GM12878 (cell line): Measurements from ENCODE around the gene IFNA14. TPM values are rescaled to one million over a fixed set of nuclear protein-coding genes. Genes with fewer than 3 reads are reported as not detected.
"Not testable (repeated sequence)": the region's sequence is repeated elsewhere in the genome, so short reads cannot be mapped to it uniquely, and the experiment has no call there.

ENCODE experiments used
- ATAC-seq: fragments of 200-7000 bp; cut with Tn5 transposase; 3 replicates; pipeline ENCODE4 v1.9.1; 2020; ENCODE audit warnings: mild to moderate bottlenecking, moderate library complexity
- BruUV-seq: library from RNA; stranded (reverse); fragments of 400-500 nt; replicated peaks from 2 replicates; lab custom pipeline; 2021; lab: Mats Ljungman, UMichigan
- CTCF ChIA-PET: fragments of 300-600 bp; sonication (Branson Sonifier 250); formaldehyde crosslinking; extraction: SDS; loops from one replicate; lab custom pipeline; 2021; ENCODE audit warnings: inconsistent platforms; lab: Yijun Ruan, JAX
- POLR2A ChIA-PET: fragments of 350-600 bp; formaldehyde crosslinking; extraction: SDS; loops from one replicate; lab custom pipeline; 2021; ENCODE audit warnings: inconsistent platforms; lab: Charles Lee
- RAD21 ChIA-PET: fragments of 300-600 bp; sonication (Branson Sonifier 250); formaldehyde crosslinking; loops from one replicate; lab custom pipeline; 2023; ENCODE audit warnings: antibody characterized with exemption; ENCODE audit not compliant: unreplicated experiment; lab: Charles Lee
- SMC1A ChIA-PET: fragments of 300-600 bp; sonication (Branson Sonifier 250); formaldehyde crosslinking; loops from one replicate; lab custom pipeline; 2023; ENCODE audit not compliant: unreplicated experiment, uncharacterized antibody; lab: Charles Lee
- DNase-seq: peaks from one replicate; pipeline ENCODE4 v3.0.0-alpha.2; 2011; ENCODE audit warnings: low read depth, low spot score
- FAIRE-seq: peaks from 3 replicates; lab custom pipeline; 2011; peaks lifted over from hg19 to GRCh38; lab: Jason Lieb, UNC
- H2AFZ ChIP-seq: 2 replicates; pipeline ENCODE4 v1.6.0; 2011; ENCODE audit warnings: low read depth, low read length, control low read depth; ENCODE audit not compliant: control insufficient read depth
- H3K27ac ChIP-seq: 2 replicates; pipeline ENCODE4 v1.5.1; 2011; ENCODE audit warnings: control low read depth; ENCODE audit not compliant: control insufficient read depth, insufficient read depth
- H3K27me3 ChIP-seq, 2 experiments: replicated peaks in 1 of 2; 2 replicates each; pipeline versions ENCODE4 v1.6.0 to v1.6.1; 2011; ENCODE audit warnings: low read length in 1 of 2; ENCODE audit not compliant: control insufficient read depth in 2 of 2, insufficient read depth in 2 of 2
- H3K36me3 ChIP-seq, 2 experiments: 2 replicates each; pipeline ENCODE4 v1.5.1; 2011; ENCODE audit warnings: low read length in 1 of 2; ENCODE audit not compliant: control insufficient read depth in 2 of 2, insufficient read depth in 2 of 2
- H3K4me1 ChIP-seq: 2 replicates; pipeline ENCODE4 v1.6.1; 2011; ENCODE audit warnings: mild to moderate bottlenecking, low read length, moderate library complexity, mixed read lengths; ENCODE audit not compliant: control insufficient read depth, insufficient read depth
- H3K4me2 ChIP-seq: 2 replicates; pipeline ENCODE4 v1.6.0; 2011; ENCODE audit warnings: control low read depth; ENCODE audit not compliant: control insufficient read depth, insufficient read depth
- H3K4me3 ChIP-seq: fragments of 200-600 bp; sonication (generic); 2 replicates; pipeline ENCODE4 v1.5.1; 2016
- H3K79me2 ChIP-seq: 2 replicates; pipeline ENCODE4 v1.6.0; 2011; ENCODE audit warnings: low read length; ENCODE audit not compliant: control insufficient read depth, insufficient read depth
- H3K9ac ChIP-seq: 2 replicates; pipeline ENCODE4 v1.8.0; 2011; ENCODE audit warnings: low read length, control low read depth, mixed read lengths; ENCODE audit not compliant: control insufficient read depth, insufficient read depth
- H3K9me3 ChIP-seq: replicated peaks from 3 replicates; pipeline ENCODE4 v1.5.1; 2011; ENCODE audit warnings: mild to moderate bottlenecking, low read length; ENCODE audit not compliant: control insufficient read depth, insufficient read depth
- H4K20me1 ChIP-seq: 2 replicates; pipeline ENCODE4 v1.6.0; 2011; ENCODE audit not compliant: control insufficient read depth, insufficient read depth
- ATF7 ChIP-seq: fragments of 450-650 bp; IDR thresholded peaks from 2 replicates; pipeline ENCODE4 v1.6.1; 2016; ENCODE audit warnings: low read depth, mild to moderate bottlenecking
- CUX1 ChIP-seq: IDR thresholded peaks from 2 replicates; pipeline ENCODE4 v1.6.1; 2012; ENCODE audit warnings: improper control_type of control experiment, low read depth, low read length; ENCODE audit not compliant: insufficient replicate concordance
- ELK1 ChIP-seq: IDR thresholded peaks from 2 replicates; pipeline ENCODE4 v1.6.1; 2012; ENCODE audit warnings: low read depth, low read length, improper control_type of control experiment
- IRF3 ChIP-seq: fragments of 450-650 bp; IDR thresholded peaks from 2 replicates; pipeline ENCODE4 v1.6.1; 2014; ENCODE audit warnings: mild to moderate bottlenecking
- MYC ChIP-seq: IDR thresholded peaks from 2 replicates; pipeline ENCODE4 v1.6.1; 2011; ENCODE audit warnings: mild to moderate bottlenecking, low read length, moderate library complexity, inconsistent platforms; ENCODE audit not compliant: insufficient read depth, insufficient replicate concordance, insufficient read length, severe bottlenecking
- whole genome bisulfite sequencing: methylation state at CpG from one replicate; pipeline ENCODE4 v1.1.6; 2016; ENCODE audit warnings: low lambda C conversion rate; ENCODE audit not compliant: insufficient replicate concordance, insufficient coverage; ENCODE audit errors: missing lambda C conversion rate; 5-methylcytosine and 5-hydroxymethylcytosine counted together
- in situ Hi-C: fragments of 300-500 bp; cut with MboI; formaldehyde crosslinking; loops from 9 replicates; pipeline ENCODE4 v1.14.3; 2018; ENCODE audit warnings: mixed read lengths
- intact Hi-C: fragments of 100-400 bp; cut with micrococcal nuclease; formaldehyde crosslinking; loops from one replicate; pipeline ENCODE4 v1.14.2; 2022; ENCODE audit not compliant: unreplicated experiment
- polyA plus RNA-seq, 11 experiments: library from polyadenylated mRNA; depleted of rRNA in 4 of 11; unstranded in 6 of 11; stranded (reverse) in 5 of 11; fragments of >200 nt; fragmentation: Nextera tagmentation in 4 of 11; fragmentation: Illumina TruSeq in 1 of 11; extraction: Ambion mirVana in 4 of 11; extraction: Trizol in 1 of 11; gene quantifications; 1 replicate in 1 of 11; 2 replicates in 10 of 11; pipeline versions ENCODE4 v1.2.1 to v1.2.3, GENCODE V29; 2011 to 2016; ENCODE audit warnings: inconsistent platforms in 2 of 11, missing spikeins in 2 of 11, low read depth in 1 of 11
- total RNA-seq, 4 experiments: library from RNA; depleted of rRNA in 3 of 4; stranded (reverse); fragments of >200 nt in 3 of 4; fragmentation: Illumina TruSeq in 1 of 4; extraction: Trizol in 1 of 4; gene quantifications; 2 replicates each; pipeline versions ENCODE4 v1.2.1 to v1.2.3, GENCODE V29; 2013 to 2021

IFNA14 gene
- total and polyA plus RNA-seq, 10 of the 15 experiments (the other 5 are each of a cell fraction or from before 2014, with no cell fraction given), result not detected

- TF ChIP-seq CUX1 (no peak), ATF7 (no peak), ELK1 (no peak), IRF3 (no peak), MYC (no peak)
Measured at GRCh38 chr9:21210311-21210710, 29.5 kb downstream of the IFNA14 start (continued).

GRCh38 chr9:21207043-21207442, 32.8 kb downstream of the IFNA14 start, which contains the start of gene IFNA10:
TSS of gene IFNA10 (minus strand) at chr9:21207143. CDS start at chr9:21207097, 46 bp downstream.
- H3K36me3 ChIP-seq, H3K9ac ChIP-seq, in situ Hi-C loops, H3K4me3 ChIP-seq, DNase-seq, RAD21 ChIA-PET, H3K27me3 ChIP-seq, H3K4me2 ChIP-seq, BruUV-seq, H3K9me3 ChIP-seq, H4K20me1 ChIP-seq, H3K79me2 ChIP-seq, ATAC-seq, SMC1A ChIA-PET, FAIRE-seq, intact Hi-C loops, H3K4me1 ChIP-seq, H3K27ac ChIP-seq, POLR2A ChIA-PET, H2AFZ ChIP-seq: not testable (repeated sequence)
- CTCF ChIA-PET, result interaction anchor here (0.6 kb wide), 1 partner anchor 29 kb away, joined by 3 read pairs; no protein-coding TSS in a partner anchor
- WGBS, result 33% methylated on average over 3 of the region's 3 CpGs
